CD4-positive, alpha-beta T cell treated with Interleukin-6 for 4 hours (primary cell): Measurements from ENCODE around the gene CGRRF1.

Experiments used
- DNase-seq: peaks from one replicate; pipeline ENCODE4 v3.0.0-alpha.2; 2020; ENCODE audit warnings: mixed read lengths

The CGRRF1 gene

DNA sequence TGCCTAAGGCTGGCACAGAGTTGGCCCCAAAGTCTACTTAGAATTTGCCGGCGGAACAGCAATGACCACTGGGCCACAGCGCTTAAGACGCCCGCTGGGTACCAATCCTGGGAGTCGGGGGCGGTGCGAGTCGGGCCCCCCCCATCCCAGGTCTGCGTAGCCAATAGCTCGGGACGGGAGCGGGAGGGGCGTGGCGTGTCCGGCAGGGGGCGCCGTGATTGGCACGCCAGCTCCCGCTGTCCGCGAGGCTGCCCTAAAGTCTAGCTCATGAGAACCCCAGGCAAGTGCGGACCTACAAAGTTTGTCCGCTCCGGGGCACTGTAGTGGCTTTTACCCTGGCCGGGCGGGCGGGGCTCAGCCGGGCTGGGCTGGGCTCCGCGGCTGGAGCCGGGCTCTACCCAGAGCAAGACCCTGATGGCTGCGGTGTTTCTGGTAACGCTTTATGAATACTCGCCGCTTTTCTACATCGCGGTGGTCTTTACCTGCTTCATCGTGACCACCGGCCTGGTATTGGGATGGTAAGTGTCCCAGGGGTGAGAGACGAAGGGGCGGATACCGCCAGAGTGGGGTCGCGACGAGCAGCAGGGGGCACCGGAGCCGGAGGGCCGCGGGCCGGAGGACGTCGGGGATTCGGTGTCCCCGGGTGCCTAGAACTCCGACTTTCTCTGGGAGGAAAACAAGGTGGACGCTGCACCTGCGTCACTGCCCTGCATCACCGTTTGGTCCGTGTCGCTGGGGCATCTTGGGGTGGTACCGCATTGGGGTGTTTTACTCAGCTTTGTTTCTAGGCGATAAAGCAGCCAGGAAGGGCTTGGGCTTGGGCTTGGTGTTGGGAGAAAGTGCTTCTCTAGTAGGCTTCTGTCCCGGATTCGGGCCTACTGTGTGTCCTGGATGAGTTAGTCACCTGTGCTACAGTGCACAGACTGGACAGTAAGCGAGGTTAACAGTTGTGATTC lies at the start of gene CGRRF1:
Gene CGRRF1 (plus strand): TSS at position 361 of the 956 bp plus-strand sequence. CDS start 54 bp downstream, at position 415.
- peak; percentile 96 for DNase-seq

- DNase-seq: no peak
Observed at GRCh38 chr14:54462048-54462447, 47.7 kb upstream of the CGRRF1 start.

GRCh38 chr14:54465654-54466053 lies 44.1 kb upstream of the CGRRF1 start:
- DNase-seq: no peak

DNA sequence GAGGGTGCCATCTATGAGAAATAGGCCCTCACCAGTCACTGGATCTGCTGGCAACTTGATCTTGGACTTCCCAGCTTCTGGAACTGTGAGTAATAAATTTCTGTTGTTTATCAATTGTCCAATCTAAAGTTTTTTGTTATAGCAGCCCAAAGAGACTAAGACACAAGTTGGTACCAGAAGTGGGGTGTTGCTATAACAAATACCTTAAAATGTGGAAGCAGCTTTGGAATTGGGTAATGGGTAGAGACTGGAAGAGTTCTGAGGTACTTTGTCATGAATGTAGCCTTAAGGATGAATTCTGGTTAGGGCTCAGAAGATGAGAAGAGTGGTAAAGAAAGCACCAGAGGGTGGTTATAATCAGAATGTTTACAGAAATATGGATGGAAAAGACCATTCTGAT lies 42.4 kb upstream of the CGRRF1 start:
- no peak for DNase-seq

- DNase-seq: no peak
Observed at GRCh38 chr14:54470701-54471100, 39.0 kb upstream of the CGRRF1 start.

DNA sequence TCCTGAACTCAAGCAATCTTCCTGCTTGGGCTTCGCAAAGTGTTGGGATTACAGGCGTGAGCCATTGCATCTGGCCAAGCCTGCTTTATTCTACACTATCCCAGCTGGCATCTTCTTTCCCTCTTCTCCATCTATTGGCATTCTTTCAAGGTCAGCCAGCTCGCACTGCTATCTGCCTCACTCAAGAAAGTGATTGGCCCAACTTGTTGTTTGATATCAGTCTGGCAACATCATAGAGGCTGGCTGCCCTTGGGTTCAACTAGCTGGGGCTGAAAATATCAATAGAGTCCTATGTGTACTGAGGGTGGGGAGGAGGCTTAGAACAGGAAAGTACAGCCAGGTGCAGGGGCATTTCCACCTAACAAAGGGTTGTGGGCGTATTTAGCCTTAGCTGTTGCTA lies 38.1 kb upstream of the CGRRF1 start:
- no peak for DNase-seq

- DNase-seq: no peak
Observed at GRCh38 chr14:54472315-54472714, 37.4 kb upstream of the CGRRF1 start.

DNA sequence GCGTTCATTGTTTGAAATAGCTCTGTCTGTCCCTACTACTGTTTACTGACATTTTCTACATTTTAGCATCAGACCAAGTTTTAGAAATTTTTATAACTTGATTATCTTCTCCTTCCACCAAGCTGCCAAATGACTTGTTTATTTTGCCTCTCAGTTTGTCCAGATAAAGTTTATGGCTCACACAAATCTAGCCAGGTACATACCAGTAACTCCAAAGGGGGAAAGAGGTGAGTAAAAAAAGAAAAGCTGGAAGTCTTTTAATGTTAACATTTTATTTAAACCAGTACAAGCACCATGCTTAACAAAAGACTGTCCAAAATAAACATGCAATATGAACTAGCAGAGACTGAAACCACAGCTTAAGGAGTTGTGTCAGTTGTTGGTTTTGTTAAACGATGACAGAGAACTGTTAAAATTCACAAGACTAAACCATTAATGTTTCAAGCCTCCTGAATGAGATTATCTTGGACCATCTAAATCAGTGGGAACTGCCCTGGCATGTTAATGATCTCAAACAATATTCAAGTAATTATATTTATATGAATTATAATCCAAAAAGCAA lies 35.4 kb upstream of the CGRRF1 start:
- no peak for DNase-seq

DNA sequence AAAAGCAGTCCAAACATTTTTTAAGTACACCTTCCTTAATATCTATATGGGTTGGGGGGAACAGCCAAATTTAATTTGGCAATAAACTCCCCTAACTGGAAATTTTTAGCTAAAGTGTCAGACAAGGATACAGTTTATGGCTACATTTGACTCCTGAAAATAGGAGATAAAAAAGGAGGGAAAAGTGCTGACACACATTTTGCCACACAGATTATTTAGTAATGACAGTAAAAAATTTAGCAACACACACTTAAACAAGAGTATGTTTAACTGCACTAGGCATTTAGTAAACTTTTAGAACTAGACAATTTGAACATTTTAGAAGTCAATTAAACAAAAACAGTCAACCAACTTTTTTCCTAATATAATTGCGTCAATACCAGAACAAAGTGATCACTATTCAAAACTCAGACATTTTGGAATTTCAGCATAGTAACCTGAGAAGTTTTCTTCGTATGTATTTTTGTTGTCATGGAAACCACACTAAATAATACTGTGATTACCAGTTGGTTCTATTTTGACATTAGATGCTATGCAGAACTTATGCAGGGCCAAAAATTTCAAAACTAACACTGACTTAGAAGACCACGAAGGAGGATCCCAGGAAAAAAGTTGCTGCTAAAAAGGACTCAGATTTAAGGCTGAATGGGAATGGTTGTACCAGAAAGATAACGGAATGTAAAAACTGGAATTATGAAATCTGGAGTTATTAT lies 34.4 kb upstream of the CGRRF1 start:
- no peak for DNase-seq

GRCh38 chr14:54475911-54476310 lies 33.8 kb upstream of the CGRRF1 start:
- DNase-seq: no peak

DNA sequence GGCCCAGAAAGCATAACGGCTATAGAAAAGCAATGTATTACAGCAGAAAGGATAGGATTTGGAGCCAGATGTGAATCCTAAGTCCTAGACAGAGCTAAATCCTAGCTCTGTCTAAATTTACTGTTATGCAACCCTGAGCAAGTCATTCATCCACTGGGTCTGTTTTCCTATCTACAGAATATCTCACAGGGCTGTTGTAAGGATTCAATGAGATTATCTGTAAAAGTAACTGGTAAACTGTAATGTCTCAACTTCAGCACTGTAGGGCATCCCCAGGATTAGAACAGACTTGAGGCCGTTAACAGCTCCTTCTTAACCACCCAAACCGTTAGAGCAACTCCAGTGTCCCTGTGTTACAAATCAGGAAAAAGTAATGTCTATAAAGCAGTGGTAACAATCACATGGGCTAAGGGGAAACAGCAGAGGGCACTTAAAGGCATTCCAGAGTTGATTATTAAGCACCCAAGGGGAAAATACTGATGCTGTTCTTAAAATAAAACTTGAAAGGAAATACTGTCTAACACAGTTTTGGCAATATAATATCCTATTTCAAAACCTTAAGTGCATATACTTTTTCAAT lies 31.0 kb upstream of the CGRRF1 start:
- no peak for DNase-seq

GRCh38 chr14:54480830-54481562 lies 28.7 kb upstream of the CGRRF1 start:
- no peak for DNase-seq

- no peak for DNase-seq
Observed at GRCh38 chr14:54481695-54482094, 28.0 kb upstream of the CGRRF1 start.

- DNase-seq: no peak
Observed at GRCh38 chr14:54483073-54483745, 26.5 kb upstream of the CGRRF1 start.

DNA sequence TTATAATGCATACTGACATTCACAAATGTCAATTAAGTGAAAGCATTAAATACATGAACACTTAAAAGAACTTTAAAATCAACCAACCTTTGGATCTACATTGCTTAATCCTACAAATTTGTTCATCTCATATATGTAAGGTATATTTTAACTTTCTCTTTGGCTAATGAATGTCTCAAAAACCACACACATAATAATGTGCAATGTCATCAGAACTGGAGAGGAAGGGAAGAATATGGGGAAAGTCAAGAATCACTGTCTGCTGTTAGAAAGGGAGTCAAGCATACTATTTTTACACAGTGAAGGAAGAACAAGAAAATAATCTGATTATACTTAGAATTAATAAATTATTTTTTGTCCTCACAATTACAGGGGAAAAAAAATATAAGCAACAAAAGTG lies 25.9 kb upstream of the CGRRF1 start:
- no peak for DNase-seq

- DNase-seq: peak; percentile 34
Observed at GRCh38 chr14:54486685-54487084, 23.0 kb upstream of the CGRRF1 start.

- DNase-seq: no peak
Observed at GRCh38 chr14:54487771-54488170, 21.9 kb upstream of the CGRRF1 start.

GRCh38 chr14:54488318-54488645 lies 21.4 kb upstream of the CGRRF1 start:
- DNase-seq: no peak

DNA sequence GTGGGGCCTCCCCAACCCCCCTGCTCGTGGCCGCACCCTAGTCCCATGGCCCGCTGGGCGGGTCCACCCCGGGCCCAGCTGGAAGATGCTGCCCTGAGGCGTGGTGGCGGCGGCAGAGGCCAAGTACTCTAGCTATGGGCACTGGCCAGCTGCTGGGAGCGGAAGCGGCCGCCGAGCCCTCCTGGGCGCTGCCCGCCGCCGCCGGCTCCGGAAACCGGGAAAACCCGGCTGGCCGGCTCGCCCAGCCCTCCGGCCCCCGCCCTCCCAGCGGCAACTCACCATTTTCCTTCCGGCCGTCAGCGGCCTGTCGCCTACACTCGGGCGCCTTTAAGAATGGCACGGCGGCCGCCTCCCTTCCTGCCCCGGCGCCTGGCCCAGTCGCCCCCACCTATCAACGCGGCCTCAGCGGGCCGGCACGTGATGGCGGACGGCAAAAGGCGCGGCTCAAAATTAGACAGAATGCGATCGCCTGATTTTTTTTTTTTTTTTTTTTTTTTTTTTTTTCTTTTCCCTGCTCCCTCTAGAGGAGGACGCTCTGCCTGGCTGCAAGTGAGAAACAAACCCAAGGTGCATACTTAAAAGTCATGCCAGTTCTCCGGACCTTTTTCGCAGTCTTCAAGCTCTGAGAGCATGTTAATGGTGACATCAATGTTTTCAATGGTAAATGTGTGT lies 20.9 kb upstream of the CGRRF1 start, which contains the start of gene GMFB:
Gene GMFB (minus strand): TSS at position 335 of the 672 bp plus-strand sequence. CDS start 53 bp downstream, at position 282.
- DNase-seq: peak; percentile 89

DNA sequence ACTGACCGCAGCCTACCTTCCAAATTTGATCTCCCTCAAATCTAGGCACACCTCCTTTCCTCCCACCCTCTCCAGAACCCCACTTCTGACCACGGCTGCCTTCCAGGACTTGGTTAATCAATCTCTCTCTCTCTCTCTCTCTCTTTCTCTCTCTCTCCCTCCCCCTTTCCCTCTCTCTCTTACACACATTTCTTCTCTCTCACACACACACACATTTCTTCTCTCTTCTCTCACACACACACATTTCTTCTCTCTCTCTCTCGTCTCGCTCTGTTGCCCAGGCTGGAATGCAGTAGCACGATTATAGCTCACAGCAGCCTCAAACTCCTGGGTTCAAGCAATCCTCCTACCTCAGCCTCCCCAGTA lies 20.4 kb upstream of the CGRRF1 start:
- no peak for DNase-seq

DNA sequence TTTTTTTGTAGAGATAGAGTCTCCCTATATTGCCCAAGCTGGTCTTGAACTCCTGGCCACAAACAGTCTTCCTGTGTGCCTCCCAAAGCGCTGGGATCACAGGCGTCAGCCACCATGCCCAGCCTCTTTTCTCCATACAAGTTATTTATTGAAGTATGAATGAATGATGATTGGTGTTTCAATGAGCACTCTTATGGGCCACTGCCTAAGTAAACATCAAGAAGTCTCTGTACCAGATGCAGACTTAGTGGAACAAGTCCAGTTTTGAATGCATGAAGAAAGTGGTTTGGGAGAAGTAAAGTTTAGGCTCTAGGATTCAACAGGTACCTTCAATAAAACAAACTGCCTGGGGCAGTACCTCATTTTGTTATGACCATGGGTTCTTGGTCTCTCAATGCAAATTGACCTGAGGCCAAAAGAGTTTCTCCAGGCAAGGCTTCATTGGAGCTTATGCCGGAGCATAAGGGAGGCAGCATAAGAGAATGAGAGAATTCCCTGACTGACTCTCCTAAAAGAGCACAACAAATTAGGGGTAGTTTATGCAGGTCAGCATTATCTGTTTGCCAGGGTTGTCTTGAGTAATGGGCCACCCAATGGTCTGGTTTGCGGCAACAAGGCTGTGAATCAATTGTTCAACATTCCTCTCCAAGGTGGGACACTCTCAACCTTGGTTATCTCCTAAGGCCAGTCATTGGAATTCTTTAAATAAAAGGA lies 19.8 kb upstream of the CGRRF1 start:
- no peak for DNase-seq
